Astrocyte of the cerebellum (primary cell): Measurements from ENCODE around the gene BCL2L13.

Experiments
- DNase-seq: peaks from one replicate; pipeline ENCODE4 v3.0.0-alpha.2; 2011; ENCODE audit warnings: low read depth
- H3K4me3 ChIP-seq: 2 replicates; pipeline ENCODE4 v1.5.1; 2011; ENCODE audit warnings: mild to moderate bottlenecking, low read depth, low read length, moderate library complexity
- in situ Hi-C: cut with HindIII; loops from 2 replicates; pipeline ENCODE4 v1.10.0; 2017; ENCODE audit warnings: low sequenced_read_pairs
- TF ChIP-seq, protein P1 (sequence below): IDR thresholded peaks from 2 replicates; pipeline ENCODE4 v1.5.1; 2012; ENCODE audit warnings: low read length, low read depth, moderate library complexity, mild to moderate bottlenecking; ENCODE audit errors: missing control alignments

Gene BCL2L13

DNA sequence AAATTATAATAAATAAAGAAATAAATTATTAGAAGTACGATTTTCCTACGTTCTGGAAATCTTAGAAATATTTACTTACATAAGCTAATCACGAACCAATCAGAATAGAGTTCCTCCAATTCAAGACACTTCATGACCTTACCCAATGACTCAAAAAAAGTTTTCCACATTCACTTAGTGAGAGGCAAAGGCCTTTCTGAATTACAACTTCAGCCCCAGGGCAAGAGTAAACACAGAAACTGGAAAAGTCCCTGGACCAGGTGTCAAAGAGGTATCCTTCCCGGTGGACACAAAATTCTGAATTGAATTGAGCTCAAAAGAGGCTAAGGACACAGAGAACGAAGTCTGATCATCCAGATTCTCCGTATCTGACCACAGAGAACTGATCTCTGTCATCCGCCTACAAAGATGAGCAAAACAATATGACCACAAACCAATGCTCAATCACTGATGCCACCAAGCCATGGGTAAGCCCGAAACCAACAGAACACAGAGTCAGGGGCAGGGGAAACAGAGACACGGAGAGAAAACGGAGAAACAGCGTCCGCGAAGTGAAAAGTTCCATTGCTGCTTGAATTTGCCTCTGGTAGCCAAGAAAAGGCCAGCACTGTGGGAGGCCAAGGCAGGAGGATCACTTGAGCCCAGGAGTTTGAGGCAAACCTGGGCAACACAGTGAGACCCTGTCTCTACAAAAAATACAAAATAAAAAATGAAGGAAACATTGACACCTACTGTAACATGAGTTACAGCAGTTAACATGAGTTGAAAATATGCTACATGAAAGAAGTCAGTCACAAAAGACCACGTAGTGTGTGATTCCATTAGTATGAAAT, 128.9 kb downstream of the BCL2L13 start:
- no peak for DNase-seq
- TF ChIP-seq, protein P1, sequence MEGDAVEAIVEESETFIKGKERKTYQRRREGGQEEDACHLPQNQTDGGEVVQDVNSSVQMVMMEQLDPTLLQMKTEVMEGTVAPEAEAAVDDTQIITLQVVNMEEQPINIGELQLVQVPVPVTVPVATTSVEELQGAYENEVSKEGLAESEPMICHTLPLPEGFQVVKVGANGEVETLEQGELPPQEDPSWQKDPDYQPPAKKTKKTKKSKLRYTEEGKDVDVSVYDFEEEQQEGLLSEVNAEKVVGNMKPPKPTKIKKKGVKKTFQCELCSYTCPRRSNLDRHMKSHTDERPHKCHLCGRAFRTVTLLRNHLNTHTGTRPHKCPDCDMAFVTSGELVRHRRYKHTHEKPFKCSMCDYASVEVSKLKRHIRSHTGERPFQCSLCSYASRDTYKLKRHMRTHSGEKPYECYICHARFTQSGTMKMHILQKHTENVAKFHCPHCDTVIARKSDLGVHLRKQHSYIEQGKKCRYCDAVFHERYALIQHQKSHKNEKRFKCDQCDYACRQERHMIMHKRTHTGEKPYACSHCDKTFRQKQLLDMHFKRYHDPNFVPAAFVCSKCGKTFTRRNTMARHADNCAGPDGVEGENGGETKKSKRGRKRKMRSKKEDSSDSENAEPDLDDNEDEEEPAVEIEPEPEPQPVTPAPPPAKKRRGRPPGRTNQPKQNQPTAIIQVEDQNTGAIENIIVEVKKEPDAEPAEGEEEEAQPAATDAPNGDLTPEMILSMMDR = no peak
- H3K4me3 ChIP-seq = no peak overlapping the region
- in situ Hi-C loops = no loop called here

GRCh38 chr22:17769013-17769715, 130.6 kb downstream of the BCL2L13 start:
- in situ Hi-C loops = no loop called here
- no peak overlapping the region for H3K4me3 ChIP-seq
- TF ChIP-seq, protein P1 = no peak
- no peak for DNase-seq

GRCh38 chr22:17769716-17770082, 131.1 kb downstream of the BCL2L13 start:
- no peak overlapping the region for H3K4me3 ChIP-seq
- DNase-seq = no peak
- TF ChIP-seq, protein P1 = no peak
- in situ Hi-C loops = no loop called here

GRCh38 chr22:17770180-17771077, 131.9 kb downstream of the BCL2L13 start:
- DNase-seq = no peak
- in situ Hi-C loops = no loop called here
- TF ChIP-seq, protein P1 = no peak
- H3K4me3 ChIP-seq = no peak overlapping the region

- in situ Hi-C loops = no loop called here
- peak overlapping the region; percentile 55 for H3K4me3 ChIP-seq
- TF ChIP-seq, protein P1 = no peak
- DNase-seq = no peak
Observed at GRCh38 chr22:17772249-17772957, 133.8 kb downstream of the BCL2L13 start.
